ENCODE results near the gene ITPR3.

DNA sequence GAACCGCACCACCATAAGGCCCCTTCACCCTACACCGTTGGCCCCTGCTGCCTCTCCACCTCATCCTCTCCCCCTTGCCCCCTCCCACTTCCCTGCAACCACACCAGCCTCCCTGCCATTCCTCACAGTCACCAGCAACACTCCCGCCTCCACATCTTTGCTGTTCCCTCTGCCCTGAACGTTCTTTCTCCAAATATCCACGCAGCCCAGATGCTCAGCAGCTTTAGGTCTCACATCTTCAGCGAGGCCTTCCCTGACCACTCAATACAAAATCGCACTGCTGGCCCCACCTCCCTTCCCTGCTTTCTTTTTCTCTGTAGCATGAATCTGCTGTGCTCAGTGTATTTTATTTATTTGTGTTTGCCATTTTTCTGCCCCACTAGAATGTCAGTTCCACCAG, 20.5 kb downstream of the ITPR3 start:
- TF ChIP-seq EGR1 (IDR thresholded peaks at IDR 0.05) (no peak), EP300 (IDR thresholded peaks at IDR 0.05; ENCODE audit: borderline replicate concordance) (no peak), TAF1 (IDR thresholded peaks at IDR 0.05; ENCODE audit: low read depth) (no peak), RAD21 (IDR thresholded peaks at IDR 0.05; ENCODE audit: low read depth) (no peak), CREB1 (IDR thresholded peaks at IDR 0.05; ENCODE audit: low read depth) (no peak), TEAD4 (IDR thresholded peaks at IDR 0.05) (no peak)
- TF ChIP-seq, protein P1, sequence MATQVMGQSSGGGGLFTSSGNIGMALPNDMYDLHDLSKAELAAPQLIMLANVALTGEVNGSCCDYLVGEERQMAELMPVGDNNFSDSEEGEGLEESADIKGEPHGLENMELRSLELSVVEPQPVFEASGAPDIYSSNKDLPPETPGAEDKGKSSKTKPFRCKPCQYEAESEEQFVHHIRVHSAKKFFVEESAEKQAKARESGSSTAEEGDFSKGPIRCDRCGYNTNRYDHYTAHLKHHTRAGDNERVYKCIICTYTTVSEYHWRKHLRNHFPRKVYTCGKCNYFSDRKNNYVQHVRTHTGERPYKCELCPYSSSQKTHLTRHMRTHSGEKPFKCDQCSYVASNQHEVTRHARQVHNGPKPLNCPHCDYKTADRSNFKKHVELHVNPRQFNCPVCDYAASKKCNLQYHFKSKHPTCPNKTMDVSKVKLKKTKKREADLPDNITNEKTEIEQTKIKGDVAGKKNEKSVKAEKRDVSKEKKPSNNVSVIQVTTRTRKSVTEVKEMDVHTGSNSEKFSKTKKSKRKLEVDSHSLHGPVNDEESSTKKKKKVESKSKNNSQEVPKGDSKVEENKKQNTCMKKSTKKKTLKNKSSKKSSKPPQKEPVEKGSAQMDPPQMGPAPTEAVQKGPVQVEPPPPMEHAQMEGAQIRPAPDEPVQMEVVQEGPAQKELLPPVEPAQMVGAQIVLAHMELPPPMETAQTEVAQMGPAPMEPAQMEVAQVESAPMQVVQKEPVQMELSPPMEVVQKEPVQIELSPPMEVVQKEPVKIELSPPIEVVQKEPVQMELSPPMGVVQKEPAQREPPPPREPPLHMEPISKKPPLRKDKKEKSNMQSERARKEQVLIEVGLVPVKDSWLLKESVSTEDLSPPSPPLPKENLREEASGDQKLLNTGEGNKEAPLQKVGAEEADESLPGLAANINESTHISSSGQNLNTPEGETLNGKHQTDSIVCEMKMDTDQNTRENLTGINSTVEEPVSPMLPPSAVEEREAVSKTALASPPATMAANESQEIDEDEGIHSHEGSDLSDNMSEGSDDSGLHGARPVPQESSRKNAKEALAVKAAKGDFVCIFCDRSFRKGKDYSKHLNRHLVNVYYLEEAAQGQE (IDR thresholded peaks at IDR 0.05; ENCODE audit: low read depth), result no peak
- TF ChIP-seq, protein P2, sequence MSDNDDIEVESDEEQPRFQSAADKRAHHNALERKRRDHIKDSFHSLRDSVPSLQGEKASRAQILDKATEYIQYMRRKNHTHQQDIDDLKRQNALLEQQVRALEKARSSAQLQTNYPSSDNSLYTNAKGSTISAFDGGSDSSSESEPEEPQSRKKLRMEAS (IDR thresholded peaks at IDR 0.05), result no peak

Data from Ishikawa (cell line).